GM12864 (cell line): ENCODE measurements around the gene RUBCNL.
"Not testable (repeated sequence)": the region's sequence is repeated elsewhere in the genome, so short reads cannot be mapped to it uniquely, and the experiment has no call there.

Experiments used
- DNase-seq: peaks from one replicate; pipeline ENCODE4 v3.0.0-alpha.2; 2011; ENCODE audit warnings: low read depth
- H3K4me3 ChIP-seq: 2 replicates; pipeline ENCODE4 v1.5.1; 2011; ENCODE audit warnings: mild to moderate bottlenecking, low read depth, low read length, control low read depth
- CTCF ChIP-seq: IDR thresholded peaks from 2 replicates; pipeline ENCODE4 v1.5.1; 2011; ENCODE audit warnings: low read depth, mild to moderate bottlenecking, moderate library complexity, low read length, control low read depth, inconsistent platforms; ENCODE audit errors: missing control alignments

Gene RUBCNL

GRCh38 chr13:46387064-46387851 is at the start of gene RUBCNL:
Gene RUBCNL (minus strand): TSS chr13:46387252. CDS start chr13:46372475, 14,777 bp downstream.
- peak within 1 kb of the TSS; percentile 57 for H3K4me3 ChIP-seq
- no peak for DNase-seq
- TF ChIP-seq CTCF, result no peak

- not testable (repeated sequence) for DNase-seq, H3K4me3 ChIP-seq
Measured at GRCh38 chr13:46429558-46429957, 42.5 kb upstream of the RUBCNL start.

- DNase-seq, result no peak
- H3K4me3 ChIP-seq, result no peak overlapping the region
- TF ChIP-seq CTCF, result no peak
Measured at GRCh38 chr13:46405457-46405856, 18.4 kb upstream of the RUBCNL start.

GRCh38 chr13:46404733-46405100 is 17.7 kb upstream of the RUBCNL start:
- no peak overlapping the region for H3K4me3 ChIP-seq
- DNase-seq, result no peak
- no peak for TF ChIP-seq CTCF

- H3K4me3 ChIP-seq, result no peak overlapping the region
- no peak for DNase-seq
- no peak for TF ChIP-seq CTCF
Measured at GRCh38 chr13:46403851-46404732, 17.0 kb upstream of the RUBCNL start.

- no peak overlapping the region for H3K4me3 ChIP-seq
- no peak for DNase-seq
Measured at GRCh38 chr13:46402178-46402577, 15.1 kb upstream of the RUBCNL start.

More at GRCh38 chr13:46402178-46402577, 15.1 kb upstream of the RUBCNL start:
- no peak for TF ChIP-seq CTCF
